DOHH2 (cell line): ENCODE measurements around the gene LRRC43.

Experiments used
- H3F3A ChIP-seq: fragments of 200-600 bp; sonication (generic), shearing (Covaris generic); 2 replicates; pipeline ENCODE4 v1.6.0; 2016; ENCODE audit warnings: antibody characterized with exemption, mild to moderate bottlenecking; ENCODE audit not compliant: control insufficient read depth, insufficient read depth
- H3K27ac ChIP-seq: fragments of 200-600 bp; sonication (generic); 2 replicates; pipeline ENCODE4 v1.5.1; 2014; ENCODE audit warnings: low read depth, mild to moderate bottlenecking, low read length, moderate library complexity
- H3K27me3 ChIP-seq: fragments of 200-600 bp; sonication (generic); 2 replicates; pipeline ENCODE4 v1.6.1; 2014; ENCODE audit warnings: mild to moderate bottlenecking, low read length, mixed read lengths; ENCODE audit not compliant: control insufficient read depth
- H3K36me3 ChIP-seq: fragments of 200-600 bp; sonication (generic); 2 replicates; pipeline ENCODE4 v1.6.1; 2014; ENCODE audit warnings: mild to moderate bottlenecking, low read length, moderate library complexity, mixed read lengths; ENCODE audit not compliant: control insufficient read depth
- H3K4me1 ChIP-seq: fragments of 200-600 bp; sonication (generic); 2 replicates; pipeline ENCODE4 v1.6.1; 2014; ENCODE audit warnings: mild to moderate bottlenecking, low read length, mixed read lengths; ENCODE audit not compliant: control insufficient read depth
- H3K4me2 ChIP-seq: fragments of 200-600 bp; sonication (generic); 2 replicates; pipeline ENCODE4 v1.6.0; 2014; ENCODE audit warnings: mild to moderate bottlenecking, low read length, moderate library complexity
- H3K4me3 ChIP-seq: fragments of 200-600 bp; sonication (generic); 2 replicates; pipeline ENCODE4 v1.5.1; 2014; ENCODE audit warnings: mild to moderate bottlenecking, low read length, mixed read lengths
- H3K79me2 ChIP-seq: fragments of 200-600 bp; sonication (generic); 2 replicates; pipeline ENCODE4 v1.6.1; 2014; ENCODE audit warnings: mild to moderate bottlenecking, low read length, mixed read lengths; ENCODE audit not compliant: control insufficient read depth
- H3K9me2 ChIP-seq: fragments of 200-600 bp; sonication (generic); replicated peaks from 2 replicates; pipeline ENCODE4 v1.6.1; 2014; ENCODE audit warnings: mild to moderate bottlenecking, low read length, mixed read lengths; ENCODE audit not compliant: control insufficient read depth
- H3K9me3 ChIP-seq: fragments of 200-600 bp; sonication (generic); 2 replicates; pipeline ENCODE4 v1.6.1; 2014; ENCODE audit warnings: antibody characterized with exemption, low read length, mixed read lengths; ENCODE audit not compliant: control insufficient read depth, insufficient read depth
- H4K20me1 ChIP-seq: fragments of 200-600 bp; sonication (generic); 2 replicates; pipeline ENCODE4 v1.6.0; 2014; ENCODE audit warnings: low read depth, mild to moderate bottlenecking, antibody characterized with exemption, low read length, moderate library complexity; ENCODE audit not compliant: control insufficient read depth, insufficient read depth
- CTCF ChIP-seq: fragments of 200-600 bp; sonication (generic); IDR thresholded peaks from one replicate; pipeline ENCODE4 v1.5.1; 2014; ENCODE audit warnings: antibody characterized with exemption, mild to moderate bottlenecking, low read depth, low read length; ENCODE audit not compliant: poor library complexity, severe bottlenecking
- EZH2phosphoT487 ChIP-seq: fragments of 200-600 bp; sonication (generic); IDR thresholded peaks from 2 replicates; pipeline ENCODE4 v1.6.1; 2017; ENCODE audit warnings: borderline replicate concordance, mild to moderate bottlenecking, antibody characterized with exemption, low read length, moderate library complexity, mixed read lengths

Gene LRRC43

GRCh38 chr12:122158700-122159285, 24.1 kb upstream of the LRRC43 start:
- H4K20me1 ChIP-seq = no peaks in the 10 kb centered on the region
- TF ChIP-seq EZH2phosphoT487 = no peak
- H3K27me3 ChIP-seq = peaks cover 2% of the 10 kb centered on the region; the same call in 1 of the 2 replicates
- no peaks in the 10 kb centered on the region for H3K9me3 ChIP-seq
- no peak overlapping the region for H3K27ac ChIP-seq
- H3K9me2 ChIP-seq = no peaks in the 10 kb centered on the region
- H3K4me3 ChIP-seq = no peak overlapping the region
- H3K79me2 ChIP-seq = no peaks in the 10 kb centered on the region
- H3F3A ChIP-seq = no peaks in the 10 kb centered on the region
- H3K4me2 ChIP-seq = no peak overlapping the region
- no peaks in the 10 kb centered on the region for H3K4me1 ChIP-seq
- no peaks in the 10 kb centered on the region for H3K36me3 ChIP-seq

GRCh38 chr12:122159882-122160281, 23.0 kb upstream of the LRRC43 start:
- no peaks in the 10 kb centered on the region for H3K9me3 ChIP-seq
- no peaks in the 10 kb centered on the region for H3K36me3 ChIP-seq
- no peak for TF ChIP-seq EZH2phosphoT487
- no peak for TF ChIP-seq CTCF

GRCh38 chr12:122160761-122161160, 22.2 kb upstream of the LRRC43 start:
- no peak overlapping the region for H3K4me2 ChIP-seq
- no peaks in the 10 kb centered on the region for H3K36me3 ChIP-seq
- no peak overlapping the region for H3K27ac ChIP-seq
- no peaks in the 10 kb centered on the region for H3K9me3 ChIP-seq
- H4K20me1 ChIP-seq = no peaks in the 10 kb centered on the region
- no peaks in the 10 kb centered on the region for H3K9me2 ChIP-seq
- peaks cover 8% of the 10 kb centered on the region; the same call in 1 of the 2 replicates for H3K27me3 ChIP-seq
- H3K79me2 ChIP-seq = no peaks in the 10 kb centered on the region
- no peak for TF ChIP-seq CTCF
- TF ChIP-seq EZH2phosphoT487 = no peak
- no peak overlapping the region for H3K4me3 ChIP-seq
- H3K4me1 ChIP-seq = no peaks in the 10 kb centered on the region
- no peaks in the 10 kb centered on the region for H3F3A ChIP-seq

More at GRCh38 chr12:122159882-122160281, 23.0 kb upstream of the LRRC43 start:
- Histone ChIP-seq H3K9me2 (no peaks in the 10 kb centered on the region), H3K27ac (no peak overlapping the region), H3K4me2 (no peak overlapping the region), H3K79me2 (no peaks in the 10 kb centered on the region), H3K4me1 (no peaks in the 10 kb centered on the region), H3K4me3 (no peak overlapping the region), H3K27me3 (peaks cover 2% of the 10 kb centered on the region; the same call in 1 of the 2 replicates), H4K20me1 (no peaks in the 10 kb centered on the region), H3F3A (no peaks in the 10 kb centered on the region)

- Histone ChIP-seq H3K4me1 (no peaks in the 10 kb centered on the region), H3K27ac (no peak overlapping the region), H3K9me2 (no peaks in the 10 kb centered on the region), H3K9me3 (no peaks in the 10 kb centered on the region), H3K27me3 (peaks cover 11% of the 10 kb centered on the region), H3K36me3 (no peaks in the 10 kb centered on the region), H3K4me2 (no peak overlapping the region), H3K4me3 (no peak overlapping the region), H4K20me1 (no peaks in the 10 kb centered on the region), H3K79me2 (no peaks in the 10 kb centered on the region), H3F3A (no peaks in the 10 kb centered on the region)
- no peak for TF ChIP-seq CTCF
- TF ChIP-seq EZH2phosphoT487 = no peak
Measured at GRCh38 chr12:122161682-122162081, 21.2 kb upstream of the LRRC43 start.
